ENCODE results near the gene LTBP1.

Gene LTBP1

DNA sequence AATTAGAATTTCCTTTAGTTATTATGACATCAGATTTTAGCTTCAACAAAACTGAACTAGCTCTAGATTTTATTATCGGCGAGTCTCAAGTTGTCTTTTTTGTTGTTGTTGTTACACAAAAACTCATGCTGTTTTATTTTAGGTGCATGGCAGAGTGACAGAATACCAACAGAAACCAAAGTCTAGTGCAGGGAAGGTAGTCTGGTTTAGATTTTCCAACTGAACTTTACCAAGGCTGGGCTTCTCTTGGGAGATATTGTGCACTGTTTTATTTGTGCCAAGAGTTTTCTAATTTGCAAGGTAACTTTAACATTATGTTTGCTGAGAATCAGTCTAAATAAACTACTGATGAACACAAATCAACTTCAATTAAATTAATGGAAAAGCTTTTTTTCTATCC is 486.1 kb downstream of the LTBP1 start:
- no peak overlapping the region for H3K4ac ChIP-seq (ENCODE audit: low read depth in 1 of 2, low read length in 2 of 2)
- H3K9me3 ChIP-seq (ENCODE audit: control insufficient read depth, low read length): no peaks in the 10 kb centered on the region
- no peak overlapping the region for H4K8ac ChIP-seq (ENCODE audit: low read length)
- H3K23ac ChIP-seq (ENCODE audit: low read length in 2 of 2): no peak overlapping the region
- H2BK120ac ChIP-seq (ENCODE audit: low read depth, low read length): no peak overlapping the region
- WGBS: 100% methylated on average over 2 of the region's 2 CpGs
- H3K9ac ChIP-seq (ENCODE audit: low read length): no peak overlapping the region
- no peak overlapping the region for H4K91ac ChIP-seq (ENCODE audit: low read length)
- no peak overlapping the region for H2BK5ac ChIP-seq (ENCODE audit: low read depth, low read length, poor library complexity, severe bottlenecking)
- no peak overlapping the region for H2BK15ac ChIP-seq (ENCODE audit: low read depth, poor library complexity, severe bottlenecking)
- no peak overlapping the region for H2AK5ac ChIP-seq (ENCODE audit: low read length, severe bottlenecking)
- H3K4me1 ChIP-seq (ENCODE audit: control insufficient read depth, insufficient read depth, low read depth, low read length): no peaks in the 10 kb centered on the region
- no peaks in the 10 kb centered on the region for H3K36me3 ChIP-seq (ENCODE audit: control insufficient read depth in 1 of 2, insufficient read depth in 2 of 2, low read depth in 1 of 2, low read length in 2 of 2)
- no peak overlapping the region for H3K14ac ChIP-seq (ENCODE audit: low read length in 2 of 2)
- H3K27ac ChIP-seq (ENCODE audit: low read length, poor library complexity, severe bottlenecking): no peak overlapping the region
- no peak overlapping the region for H3K4me3 ChIP-seq (ENCODE audit: insufficient read depth in 1 of 2, low read depth in 1 of 2, low read length in 2 of 2)
- H2BK12ac ChIP-seq (ENCODE audit: low read length in 2 of 2): no peak overlapping the region
- H3K4me2 ChIP-seq (ENCODE audit: low read length, poor library complexity, severe bottlenecking): no peak overlapping the region
- H3K27me3 ChIP-seq (ENCODE audit: control insufficient read depth in 1 of 2, insufficient read depth in 1 of 2, low read length in 2 of 2): no peaks in the 10 kb centered on the region
- H3K18ac ChIP-seq (ENCODE audit: low read depth in 1 of 2, low read length in 2 of 2): no peak overlapping the region
- no peaks in the 10 kb centered on the region for H3K79me1 ChIP-seq (replicated peaks; ENCODE audit: low read length, poor library complexity, severe bottlenecking)
- H2AFZ ChIP-seq (ENCODE audit: low read depth, low read length): no peak overlapping the region
- DNase-seq: no peak

- no peaks in the 10 kb centered on the region for H3K79me1 ChIP-seq (replicated peaks; ENCODE audit: low read length, poor library complexity, severe bottlenecking)
- no peak overlapping the region for H3K4me3 ChIP-seq (ENCODE audit: insufficient read depth in 1 of 2, low read depth in 1 of 2, low read length in 2 of 2)
- H3K27me3 ChIP-seq (ENCODE audit: control insufficient read depth in 1 of 2, insufficient read depth in 1 of 2, low read length in 2 of 2): no peaks in the 10 kb centered on the region
- H3K23ac ChIP-seq (ENCODE audit: low read length in 2 of 2): no peak overlapping the region
- H2BK120ac ChIP-seq (ENCODE audit: low read depth, low read length): no peak overlapping the region
- H2BK5ac ChIP-seq (ENCODE audit: low read depth, low read length, poor library complexity, severe bottlenecking): no peak overlapping the region
- no peak for DNase-seq
- H3K4me1 ChIP-seq (ENCODE audit: control insufficient read depth, insufficient read depth, low read depth, low read length): no peaks in the 10 kb centered on the region
- peak overlapping the region in 1 of 2 experiments; percentile 43 for H3K18ac ChIP-seq (ENCODE audit: low read depth in 1 of 2, low read length in 2 of 2)
- H2AFZ ChIP-seq (ENCODE audit: low read depth, low read length): no peak overlapping the region
- H4K8ac ChIP-seq (ENCODE audit: low read length): no peak overlapping the region
- H3K9me3 ChIP-seq (ENCODE audit: control insufficient read depth, low read length): no peaks in the 10 kb centered on the region
- H4K91ac ChIP-seq (ENCODE audit: low read length): no peak overlapping the region
- WGBS: 95% methylated on average over 3 of the region's 7 CpGs
- H3K36me3 ChIP-seq (ENCODE audit: control insufficient read depth in 1 of 2, insufficient read depth in 2 of 2, low read depth in 1 of 2, low read length in 2 of 2): no peaks in the 10 kb centered on the region
- H2BK12ac ChIP-seq (ENCODE audit: low read length in 2 of 2): no peak overlapping the region
- H3K4me2 ChIP-seq (ENCODE audit: low read length, poor library complexity, severe bottlenecking): no peak overlapping the region
- no peak overlapping the region for H3K9ac ChIP-seq (ENCODE audit: low read length)
- H3K14ac ChIP-seq (ENCODE audit: low read length in 2 of 2): no peak overlapping the region
- no peak overlapping the region for H2AK5ac ChIP-seq (ENCODE audit: low read length, severe bottlenecking)
- H3K4ac ChIP-seq (ENCODE audit: low read depth in 1 of 2, low read length in 2 of 2): no peak overlapping the region
- no peak overlapping the region for H2BK15ac ChIP-seq (ENCODE audit: low read depth, poor library complexity, severe bottlenecking)
- H3K27ac ChIP-seq (ENCODE audit: low read length, poor library complexity, severe bottlenecking): no peak overlapping the region
Measured at GRCh38 chr2:33433279-33434235, 486.8 kb downstream of the LTBP1 start.

- H3K27ac ChIP-seq (ENCODE audit: low read length, poor library complexity, severe bottlenecking): no peak overlapping the region
- DNase-seq: no peak
- H3K4ac ChIP-seq (ENCODE audit: low read depth in 1 of 2, low read length in 2 of 2): peak overlapping the region in 1 of 2 experiments; percentile 32
- H3K4me1 ChIP-seq (ENCODE audit: control insufficient read depth, insufficient read depth, low read depth, low read length): no peaks in the 10 kb centered on the region
- peak overlapping the region in 1 of 2 experiments; percentile 43 for H3K18ac ChIP-seq (ENCODE audit: low read depth in 1 of 2, low read length in 2 of 2)
- no peak overlapping the region for H3K9ac ChIP-seq (ENCODE audit: low read length)
- H4K91ac ChIP-seq (ENCODE audit: low read length): no peak overlapping the region
- H3K4me3 ChIP-seq (ENCODE audit: insufficient read depth in 1 of 2, low read depth in 1 of 2, low read length in 2 of 2): no peak overlapping the region
- no peaks in the 10 kb centered on the region for H3K36me3 ChIP-seq (ENCODE audit: control insufficient read depth in 1 of 2, insufficient read depth in 2 of 2, low read depth in 1 of 2, low read length in 2 of 2)
- 78% methylated on average over 7 of the region's 8 CpGs for WGBS
- peak overlapping the region in 1 of 2 experiments; percentile 93 for H2BK12ac ChIP-seq (ENCODE audit: low read length in 2 of 2)
- H3K4me2 ChIP-seq (ENCODE audit: low read length, poor library complexity, severe bottlenecking): no peak overlapping the region
- no peak overlapping the region for H3K23ac ChIP-seq (ENCODE audit: low read length in 2 of 2)
- H4K8ac ChIP-seq (ENCODE audit: low read length): peak overlapping the region; percentile 54
- H3K27me3 ChIP-seq (ENCODE audit: control insufficient read depth in 1 of 2, insufficient read depth in 1 of 2, low read length in 2 of 2): no peaks in the 10 kb centered on the region
- no peaks in the 10 kb centered on the region for H3K9me3 ChIP-seq (ENCODE audit: control insufficient read depth, low read length)
- H3K79me1 ChIP-seq (replicated peaks; ENCODE audit: low read length, poor library complexity, severe bottlenecking): no peaks in the 10 kb centered on the region
- H3K14ac ChIP-seq (ENCODE audit: low read length in 2 of 2): no peak overlapping the region
- H2BK120ac ChIP-seq (ENCODE audit: low read depth, low read length): peak overlapping the region; percentile 27
- peak overlapping the region; percentile 69 for H2BK15ac ChIP-seq (ENCODE audit: low read depth, poor library complexity, severe bottlenecking)
- no peak overlapping the region for H2AFZ ChIP-seq (ENCODE audit: low read depth, low read length)
- H2BK5ac ChIP-seq (ENCODE audit: low read depth, low read length, poor library complexity, severe bottlenecking): no peak overlapping the region
- no peak overlapping the region for H2AK5ac ChIP-seq (ENCODE audit: low read length, severe bottlenecking)
Measured at GRCh38 chr2:33435518-33435917, 488.8 kb downstream of the LTBP1 start.

GRCh38 chr2:33436083-33436482 is 489.3 kb downstream of the LTBP1 start:
- peak overlapping the region; percentile 15 for H2BK120ac ChIP-seq (ENCODE audit: low read depth, low read length)
- H2BK5ac ChIP-seq (ENCODE audit: low read depth, low read length, poor library complexity, severe bottlenecking): no peak overlapping the region
- no peak overlapping the region for H4K91ac ChIP-seq (ENCODE audit: low read length)
- no peak overlapping the region for H3K4me3 ChIP-seq (ENCODE audit: insufficient read depth in 1 of 2, low read depth in 1 of 2, low read length in 2 of 2)
- no peaks in the 10 kb centered on the region for H3K79me1 ChIP-seq (replicated peaks; ENCODE audit: low read length, poor library complexity, severe bottlenecking)
- 0% methylated on average over 1 of the region's 1 CpG for WGBS
- H2BK15ac ChIP-seq (ENCODE audit: low read depth, poor library complexity, severe bottlenecking): no peak overlapping the region
- H3K9ac ChIP-seq (ENCODE audit: low read length): no peak overlapping the region
- H2BK12ac ChIP-seq (ENCODE audit: low read length in 2 of 2): no peak overlapping the region
- peak overlapping the region in 1 of 2 experiments; percentile 61 for H3K4ac ChIP-seq (ENCODE audit: low read depth in 1 of 2, low read length in 2 of 2)
- no peak overlapping the region for H4K8ac ChIP-seq (ENCODE audit: low read length)
- no peak overlapping the region for H3K14ac ChIP-seq (ENCODE audit: low read length in 2 of 2)
- no peaks in the 10 kb centered on the region for H3K27me3 ChIP-seq (ENCODE audit: control insufficient read depth in 1 of 2, insufficient read depth in 1 of 2, low read length in 2 of 2)
- H3K4me1 ChIP-seq (ENCODE audit: control insufficient read depth, insufficient read depth, low read depth, low read length): no peaks in the 10 kb centered on the region
- no peak overlapping the region for H3K23ac ChIP-seq (ENCODE audit: low read length in 2 of 2)
- H3K27ac ChIP-seq (ENCODE audit: low read length, poor library complexity, severe bottlenecking): no peak overlapping the region
- no peak overlapping the region for H3K18ac ChIP-seq (ENCODE audit: low read depth in 1 of 2, low read length in 2 of 2)
- peak; percentile 56 for DNase-seq
- no peak overlapping the region for H2AK5ac ChIP-seq (ENCODE audit: low read length, severe bottlenecking)
- no peaks in the 10 kb centered on the region for H3K36me3 ChIP-seq (ENCODE audit: control insufficient read depth in 1 of 2, insufficient read depth in 2 of 2, low read depth in 1 of 2, low read length in 2 of 2)
- no peaks in the 10 kb centered on the region for H3K9me3 ChIP-seq (ENCODE audit: control insufficient read depth, low read length)
- no peak overlapping the region for H2AFZ ChIP-seq (ENCODE audit: low read depth, low read length)
- no peak overlapping the region for H3K4me2 ChIP-seq (ENCODE audit: low read length, poor library complexity, severe bottlenecking)
